ENCODE data around the gene SCRT2. TPM values are rescaled to one million over a fixed set of nuclear protein-coding genes. Genes with fewer than 3 reads are reported as not detected.

Gene SCRT2
- total and polyA plus RNA-seq, 2 donors (not counting 3 experiments of a cell fraction or from before 2014, with no cell fraction given) = not detected

- FAIRE-seq (no peak), DNase-seq (ENCODE audit: low read depth, low spot score) (no peak)
- POLR2A ChIA-PET = no interaction called here
- H2AFZ ChIP-seq (ENCODE audit: low read depth, low read length) = no peak overlapping the region
- H3K36me3 ChIP-seq (ENCODE audit: control insufficient read depth in 2 of 2, extremely low read depth in 1 of 2, insufficient read depth in 2 of 2, low read length in 2 of 2) = no peaks in the 10 kb centered on the region
- H4K20me1 ChIP-seq (replicated peaks; ENCODE audit: control insufficient read depth, extremely low read depth, insufficient read depth, low read length) = no peaks in the 10 kb centered on the region
- dilution Hi-C loops (cut with MboI; ENCODE audit: extremely low pct_ligation_motif_present, low sequenced_read_pairs) (no loop called here), intact Hi-C loops (cut with micrococcal nuclease) (no loop called here)
- H3K4me2 ChIP-seq (ENCODE audit: insufficient read depth, low read length) = no peak overlapping the region
- H3K79me2 ChIP-seq (ENCODE audit: control insufficient read depth, insufficient read depth, low read length) = no peaks in the 10 kb centered on the region
- TF ChIP-seq JUN (IDR thresholded peaks at IDR 0.05; ENCODE audit: borderline replicate concordance, insufficient read depth, insufficient read length, low read depth) (no peak), POLR2AphosphoS5 (IDR thresholded peaks at IDR 0.05; ENCODE audit: insufficient read depth, low read depth, low read length) (no peak), POLR2A (IDR thresholded peaks at IDR 0.05; ENCODE audit: low read depth, low read length) (no peak), GATA2 (IDR thresholded peaks at IDR 0.05; ENCODE audit: insufficient read depth, insufficient read length, low read depth, low read length) (no peak), CTCF (IDR thresholded peaks at IDR 0.05; ENCODE audit: extremely low read depth in 1 of 2, insufficient read depth in 1 of 2, low read depth in 1 of 2, low read length in 2 of 2) (no peak), MYC (IDR thresholded peaks at IDR 0.05; ENCODE audit: low read depth, low read length) (no peak), EZH2 (IDR thresholded peaks at IDR 0.05; ENCODE audit: borderline replicate concordance, low read depth, low read length, severe bottlenecking) (no peak), FOS (IDR thresholded peaks at IDR 0.05; ENCODE audit: borderline replicate concordance, insufficient read depth, low read length) (no peak)
- no peaks in the 10 kb centered on the region for H3K4me1 ChIP-seq (ENCODE audit: control insufficient read depth, extremely low read depth, insufficient read depth, low read length)
- H3K9ac ChIP-seq (replicated peaks; ENCODE audit: extremely low read depth, insufficient read depth, low read length) = no peak overlapping the region
- H3K4me3 ChIP-seq (replicated peaks in 1 of 3; ENCODE audit: insufficient read depth in 1 of 3, low read depth in 1 of 3, low read length in 3 of 3) = no peak overlapping the region
- BruUV-seq (replicated peaks) = no TSS peak
- H3K27ac ChIP-seq (ENCODE audit: insufficient read depth, low read depth, low read length) = no peak overlapping the region
- H3K9me3 ChIP-seq (replicated peaks; ENCODE audit: control insufficient read depth, insufficient read depth, low read length) = no peaks in the 10 kb centered on the region
- CTCF ChIA-PET = interaction anchor here (1.6 kb wide), 1 partner anchor 13 kb away, joined by 7 read pairs; no protein-coding TSS in a partner anchor
- peaks cover 7 to 19% of the 10 kb centered on the region in 2 experiments for H3K27me3 ChIP-seq (ENCODE audit: control insufficient read depth in 2 of 2, insufficient read depth in 2 of 2, low read length in 2 of 2)
- H3K9me1 ChIP-seq (replicated peaks; ENCODE audit: control insufficient read depth, extremely low read depth, insufficient read depth, low read length) = no peaks in the 10 kb centered on the region
These were observed 5.1 kb upstream of the SCRT2 start for GRCh38 chr20:680638-681187.

Measured in endothelial cell of umbilical vein (primary cell).